Activated CD8-positive, alpha-beta T cell treated with anti-CD3 and anti-CD28 coated beads for 36 hours (primary cell): ENCODE data around the gene AFDN. TPM values are rescaled to one million over a fixed set of nuclear protein-coding genes. Genes with fewer than 3 reads are reported as not detected.

ENCODE experiments used
- ATAC-seq: fragments of 200-7000 bp; cut with Tn5 transposase; one replicate; pipeline ENCODE4 v1.10.0; 2021; ENCODE audit warnings: mild to moderate bottlenecking, moderate library complexity
- CTCF ChIA-PET: fragments of 350-600 bp; sonication (Branson Sonifier 250); formaldehyde crosslinking; loops from one replicate; lab custom pipeline; 2021; ENCODE audit warnings: antibody characterized with exemption; lab: Charles Lee
- POLR2A ChIA-PET: fragments of 350-600 bp; sonication (Branson Sonifier 250); formaldehyde crosslinking; loops from one replicate; lab custom pipeline; 2021; ENCODE audit warnings: antibody characterized with exemption; lab: Charles Lee
- DNase-seq: peaks from one replicate; pipeline ENCODE4 v3.0.0-alpha.2; 2020
- H3K27ac Mint-ChIP-seq: one replicate; pipeline ENCODE4 v1.8.0; 2021; ENCODE audit warnings: mild to moderate bottlenecking, mixed read lengths
- H3K27me3 Mint-ChIP-seq: one replicate; pipeline ENCODE4 v1.8.0; 2021; ENCODE audit warnings: mixed read lengths
- H3K36me3 Mint-ChIP-seq: one replicate; pipeline ENCODE4 v1.8.0; 2021; ENCODE audit warnings: low read depth, mixed read lengths
- H3K4me1 Mint-ChIP-seq: one replicate; pipeline ENCODE4 v1.8.0; 2021; ENCODE audit warnings: low read depth, mixed read lengths
- H3K4me3 Mint-ChIP-seq: one replicate; pipeline ENCODE4 v1.8.0; 2021; ENCODE audit warnings: mild to moderate bottlenecking, moderate library complexity, mixed read lengths
- H3K9me3 Mint-ChIP-seq: one replicate; pipeline ENCODE4 v1.8.0; 2021; ENCODE audit warnings: mixed read lengths
- CTCF ChIP-seq: fragments of 200-600 bp; IDR thresholded peaks from one replicate; pipeline ENCODE4 v1.8.0; 2022; ENCODE audit warnings: antibody characterized with exemption, mild to moderate bottlenecking
- intact Hi-C: fragments of 100-400 bp; cut with micrococcal nuclease; formaldehyde crosslinking; loops from one replicate; pipeline ENCODE4 v1.10.0; 2022
- total RNA-seq, 2 experiments: library from RNA; stranded (reverse); gene quantifications; one replicate each; pipeline ENCODE4 v1.2.3, GENCODE V29; 2021

AFDN gene
- total RNA-seq, 2 experiments from 2014 or later = 13.0 to 14.1 TPM

- intact Hi-C loops = no loop called here
- Mint-ChIP-seq H3K27me3 (peaks cover 28% of the 10 kb centered on the region), H3K9me3 (no peaks in the 10 kb centered on the region), H3K36me3 (no peaks in the 10 kb centered on the region), H3K4me3 (no peak overlapping the region), H3K27ac (no peak overlapping the region), H3K4me1 (no peaks in the 10 kb centered on the region)
- ChIA-PET POLR2A (no interaction called here), CTCF (no interaction called here)
- DNase-seq (no peak), ATAC-seq (no peak)
- TF ChIP-seq CTCF = no peak
Observed at GRCh38 chr6:167817729-167818128, 9.0 kb upstream of the AFDN start.

GRCh38 chr6:167819576-167819975 lies 7.1 kb upstream of the AFDN start:
- peaks cover 35% of the 10 kb centered on the region for H3K27me3 Mint-ChIP-seq

GRCh38 chr6:167820681-167821080 lies 6.0 kb upstream of the AFDN start:
- H3K4me1 Mint-ChIP-seq = peaks cover 4% of the 10 kb centered on the region
- POLR2A ChIA-PET = no interaction called here
- CTCF ChIA-PET = interaction anchor here (0.6 kb wide), 1 partner anchor 41 kb away, joined by 3 read pairs; no protein-coding TSS in a partner anchor
- no peak for DNase-seq
- ATAC-seq = no peak
- H3K4me3 Mint-ChIP-seq = no peak overlapping the region
- intact Hi-C loops = no loop called here
- H3K27ac Mint-ChIP-seq = no peak overlapping the region
- no peak for TF ChIP-seq CTCF
- H3K27me3 Mint-ChIP-seq = peaks cover 41% of the 10 kb centered on the region
- H3K9me3 Mint-ChIP-seq = no peaks in the 10 kb centered on the region
- H3K36me3 Mint-ChIP-seq = no peaks in the 10 kb centered on the region

More at GRCh38 chr6:167819576-167819975, 7.1 kb upstream of the AFDN start:
- Mint-ChIP-seq H3K36me3 (no peaks in the 10 kb centered on the region), H3K9me3 (no peaks in the 10 kb centered on the region), H3K4me1 (no peaks in the 10 kb centered on the region), H3K27ac (no peak overlapping the region), H3K4me3 (no peak overlapping the region)
- no peak for TF ChIP-seq CTCF
- intact Hi-C loops = no loop called here
- ATAC-seq = no peak
- no peak for DNase-seq
- CTCF ChIA-PET = no interaction called here
- POLR2A ChIA-PET = no interaction called here

GRCh38 chr6:167824591-167825331 lies 1.9 kb upstream of the AFDN start:
- ATAC-seq (no peak), DNase-seq (no peak)
- no peaks in the 10 kb centered on the region for H3K9me3 Mint-ChIP-seq
- no peak for TF ChIP-seq CTCF
- no peak overlapping the region for H3K4me3 Mint-ChIP-seq
- peaks cover 52% of the 10 kb centered on the region for H3K27me3 Mint-ChIP-seq
- peaks cover 18% of the 10 kb centered on the region for H3K4me1 Mint-ChIP-seq
- no peak overlapping the region for H3K27ac Mint-ChIP-seq
- ChIA-PET POLR2A (no interaction called here), CTCF (no interaction called here)
- H3K36me3 Mint-ChIP-seq = peaks cover 1% of the 10 kb centered on the region
- intact Hi-C loops = no loop called here

GRCh38 chr6:167825332-167826229 lies 1.1 kb upstream of the AFDN start:
- Mint-ChIP-seq H3K9me3 (no peaks in the 10 kb centered on the region), H3K4me3 (peak overlapping the region; percentile 79), H3K27me3 (peaks cover 55% of the 10 kb centered on the region), H3K27ac (no peak overlapping the region), H3K4me1 (peaks cover 19% of the 10 kb centered on the region), H3K36me3 (peaks cover 1% of the 10 kb centered on the region)
- TF ChIP-seq CTCF = no peak
- intact Hi-C loops = no loop called here
- DNase-seq (peak; percentile 25), ATAC-seq (peak; percentile 44)
- ChIA-PET CTCF (no interaction called here), POLR2A (no interaction called here)
